ENCODE data around the gene STRIP2.
"Not testable (repeated sequence)": the region's sequence is repeated elsewhere in the genome, so short reads cannot be mapped to it uniquely, and the experiment has no call there.

The STRIP2 gene

GRCh38 chr7:129475931-129476330 is 41.7 kb downstream of the STRIP2 start:
- not testable (repeated sequence) for H3K9me3 ChIP-seq (ENCODE audit: control insufficient read depth, insufficient read depth, low read length); H3K4me1 ChIP-seq (ENCODE audit: insufficient read depth, low read length)

GRCh38 chr7:129476398-129476797 is 42.2 kb downstream of the STRIP2 start:
- H3K36me3 ChIP-seq (ENCODE audit: insufficient read depth, low read length); H3K9ac ChIP-seq (ENCODE audit: low read depth, low read length); H3K9me3 ChIP-seq (ENCODE audit: control insufficient read depth, insufficient read depth, low read length); H3K4me1 ChIP-seq (ENCODE audit: insufficient read depth, low read length): not testable (repeated sequence)

More at GRCh38 chr7:129475931-129476330, 41.7 kb downstream of the STRIP2 start:
- not testable (repeated sequence) for H3K9ac ChIP-seq (ENCODE audit: low read depth, low read length); H3K36me3 ChIP-seq (ENCODE audit: insufficient read depth, low read length)

DNA sequence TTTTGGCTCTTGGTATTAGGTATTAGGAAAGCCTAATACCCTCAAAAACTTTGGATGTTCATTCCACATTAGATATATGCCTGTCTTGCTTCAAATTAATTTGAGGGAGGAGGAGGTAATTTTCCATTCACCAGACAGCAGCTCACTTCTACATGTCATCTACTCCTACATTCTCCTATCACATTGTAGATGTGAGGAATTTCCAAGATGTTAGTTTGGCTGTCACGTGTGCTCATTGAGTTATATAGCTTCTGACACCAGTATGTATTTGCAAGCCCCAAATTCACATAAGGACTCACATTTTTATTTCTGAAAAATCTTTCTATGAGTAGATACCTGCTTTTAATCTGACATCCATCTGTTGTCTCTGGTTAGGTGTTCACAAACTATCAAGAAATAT is 45.6 kb downstream of the STRIP2 start:
- no peak overlapping the region for H3K9ac ChIP-seq (ENCODE audit: low read depth, low read length)
- no peaks in the 10 kb centered on the region for H3K36me3 ChIP-seq (ENCODE audit: insufficient read depth, low read length)
- H3K4me1 ChIP-seq (ENCODE audit: insufficient read depth, low read length), result no peaks in the 10 kb centered on the region
- H3K9me3 ChIP-seq (ENCODE audit: control insufficient read depth, insufficient read depth, low read length), result no peaks in the 10 kb centered on the region

- Histone ChIP-seq H3K9ac (ENCODE audit: low read depth, low read length) (no peak overlapping the region), H3K4me1 (ENCODE audit: insufficient read depth, low read length) (no peaks in the 10 kb centered on the region), H3K36me3 (ENCODE audit: insufficient read depth, low read length) (no peaks in the 10 kb centered on the region), H3K9me3 (ENCODE audit: control insufficient read depth, insufficient read depth, low read length) (no peaks in the 10 kb centered on the region)
These were observed 46.6 kb downstream of the STRIP2 start for GRCh38 chr7:129480674-129481363.

GRCh38 chr7:129481376-129481775 is 47.1 kb downstream of the STRIP2 start:
- not testable (repeated sequence) for H3K9ac ChIP-seq (ENCODE audit: low read depth, low read length); H3K9me3 ChIP-seq (ENCODE audit: control insufficient read depth, insufficient read depth, low read length); H3K36me3 ChIP-seq (ENCODE audit: insufficient read depth, low read length); H3K4me1 ChIP-seq (ENCODE audit: insufficient read depth, low read length)

DNA sequence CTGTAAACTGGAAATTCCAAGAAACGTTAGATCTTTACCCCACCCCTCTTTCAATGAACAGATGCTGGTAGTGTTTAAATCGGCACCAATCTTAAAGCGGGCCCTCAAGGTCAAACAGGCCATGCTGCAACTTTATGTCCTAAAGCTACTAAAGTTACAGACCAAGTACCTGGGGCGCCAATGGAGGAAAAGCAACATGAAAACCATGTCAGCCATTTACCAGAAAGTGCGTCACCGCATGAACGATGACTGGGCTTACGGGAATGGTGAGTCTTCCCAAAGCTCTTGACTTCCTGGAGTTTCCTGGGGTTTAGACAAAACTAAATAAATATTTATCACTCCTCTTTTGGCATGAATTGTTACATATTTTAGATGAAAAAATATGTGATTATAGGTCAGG is 48.5 kb downstream of the STRIP2 start:
- Histone ChIP-seq H3K9me3 (ENCODE audit: control insufficient read depth, insufficient read depth, low read length) (no peaks in the 10 kb centered on the region), H3K4me1 (ENCODE audit: insufficient read depth, low read length) (no peaks in the 10 kb centered on the region), H3K9ac (ENCODE audit: low read depth, low read length) (no peak overlapping the region), H3K36me3 (ENCODE audit: insufficient read depth, low read length) (no peaks in the 10 kb centered on the region)

GRCh38 chr7:129489491-129489890 is 55.3 kb downstream of the STRIP2 start:
- Histone ChIP-seq H3K4me1 (ENCODE audit: insufficient read depth, low read length) (no peaks in the 10 kb centered on the region), H3K9ac (ENCODE audit: low read depth, low read length) (no peak overlapping the region), H3K9me3 (ENCODE audit: control insufficient read depth, insufficient read depth, low read length) (no peaks in the 10 kb centered on the region), H3K36me3 (ENCODE audit: insufficient read depth, low read length) (no peaks in the 10 kb centered on the region)

- no peaks in the 10 kb centered on the region for H3K36me3 ChIP-seq (ENCODE audit: insufficient read depth, low read length)
- no peaks in the 10 kb centered on the region for H3K9me3 ChIP-seq (ENCODE audit: control insufficient read depth, insufficient read depth, low read length)
- no peak overlapping the region for H3K9ac ChIP-seq (ENCODE audit: low read depth, low read length)
- H3K4me1 ChIP-seq (ENCODE audit: insufficient read depth, low read length), result no peaks in the 10 kb centered on the region
These were observed 58.2 kb downstream of the STRIP2 start for GRCh38 chr7:129492391-129492790.

DNA sequence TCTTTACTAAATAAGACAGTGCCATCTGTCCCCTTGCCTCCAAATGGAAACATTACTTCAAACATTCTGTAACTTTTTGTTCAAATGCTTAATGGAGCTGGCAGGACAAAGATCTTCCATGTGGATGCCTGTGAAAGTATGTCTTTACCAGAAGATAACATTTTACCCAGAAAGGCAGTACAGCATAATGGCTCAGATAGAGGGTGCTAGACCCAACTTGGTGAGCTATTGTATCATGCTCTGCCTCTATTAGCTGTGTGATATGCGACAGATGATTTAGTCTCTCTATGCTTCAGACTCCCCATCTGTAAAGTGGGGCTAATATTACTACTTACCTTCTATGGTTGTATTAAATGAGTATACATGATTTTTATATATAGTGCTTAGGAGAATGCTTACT is 59.3 kb downstream of the STRIP2 start:
- H3K9me3 ChIP-seq (ENCODE audit: control insufficient read depth, insufficient read depth, low read length), result no peaks in the 10 kb centered on the region
- H3K9ac ChIP-seq (ENCODE audit: low read depth, low read length), result no peak overlapping the region
- no peaks in the 10 kb centered on the region for H3K36me3 ChIP-seq (ENCODE audit: insufficient read depth, low read length)
- H3K4me1 ChIP-seq (ENCODE audit: insufficient read depth, low read length), result no peaks in the 10 kb centered on the region

DNA sequence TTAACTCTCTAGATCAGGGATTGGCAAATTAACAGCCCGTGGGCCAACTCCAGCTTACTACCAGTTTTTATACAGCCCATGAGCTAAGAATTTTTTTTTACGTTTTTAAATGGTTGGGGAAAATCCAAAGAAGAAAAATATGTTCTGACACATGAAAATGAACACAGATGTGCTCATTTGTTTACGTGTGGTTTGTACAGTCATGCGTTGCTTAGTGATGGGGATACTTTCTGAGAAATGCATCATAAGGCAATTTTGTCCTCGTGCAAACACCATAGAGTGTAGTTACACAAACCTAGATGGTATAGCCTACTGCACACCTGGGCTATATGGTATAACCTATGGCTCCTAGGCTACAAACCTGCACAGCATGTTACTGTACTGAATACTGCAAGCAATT is 59.8 kb downstream of the STRIP2 start:
- no peak overlapping the region for H3K9ac ChIP-seq (ENCODE audit: low read depth, low read length)
- no peaks in the 10 kb centered on the region for H3K4me1 ChIP-seq (ENCODE audit: insufficient read depth, low read length)
- no peaks in the 10 kb centered on the region for H3K9me3 ChIP-seq (ENCODE audit: control insufficient read depth, insufficient read depth, low read length)
- no peaks in the 10 kb centered on the region for H3K36me3 ChIP-seq (ENCODE audit: insufficient read depth, low read length)

DNA sequence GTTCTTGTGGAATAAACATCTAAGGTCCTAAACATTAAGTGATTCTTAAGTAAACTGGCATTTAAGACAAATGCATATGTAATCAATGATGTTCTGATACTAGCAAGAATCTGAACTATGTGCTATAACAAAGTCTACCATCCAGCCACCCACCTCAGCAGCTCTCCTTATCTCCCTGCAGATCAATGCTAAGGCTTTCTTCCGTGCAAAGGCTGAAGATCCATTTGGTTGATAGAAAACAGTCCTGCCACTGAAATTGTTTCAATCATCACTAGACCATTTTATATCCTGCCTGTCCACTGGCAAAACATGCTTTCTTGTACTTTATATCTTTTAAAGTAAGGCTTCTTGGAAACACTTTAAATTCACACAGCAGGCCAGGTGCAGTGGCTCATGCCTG is 61.8 kb downstream of the STRIP2 start:
- no peaks in the 10 kb centered on the region for H3K36me3 ChIP-seq (ENCODE audit: insufficient read depth, low read length)
- H3K4me1 ChIP-seq (ENCODE audit: insufficient read depth, low read length), result no peaks in the 10 kb centered on the region
- H3K9me3 ChIP-seq (ENCODE audit: control insufficient read depth, insufficient read depth, low read length), result no peaks in the 10 kb centered on the region
- H3K9ac ChIP-seq (ENCODE audit: low read depth, low read length), result no peak overlapping the region

DNA sequence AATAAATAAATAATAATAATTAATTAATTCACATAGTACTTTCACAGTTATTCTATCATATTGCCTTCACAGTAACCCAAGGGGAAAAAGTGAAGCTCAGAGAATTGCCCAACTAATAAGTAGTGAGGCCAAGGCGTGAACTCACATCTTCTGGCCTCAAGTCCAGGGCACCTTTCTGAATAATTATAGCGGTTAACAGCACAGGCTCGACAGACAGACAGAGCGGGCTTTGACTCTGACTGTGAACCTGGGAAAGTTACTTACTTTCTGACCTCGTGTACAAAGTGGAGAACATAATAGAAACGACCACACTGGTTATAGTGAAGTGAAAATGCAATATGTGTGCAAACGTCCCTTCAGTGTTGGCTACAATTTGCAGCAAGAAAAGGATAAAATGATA is 62.4 kb downstream of the STRIP2 start:
- no peak overlapping the region for H3K9ac ChIP-seq (ENCODE audit: low read depth, low read length)
- H3K9me3 ChIP-seq (ENCODE audit: control insufficient read depth, insufficient read depth, low read length), result no peaks in the 10 kb centered on the region
- H3K36me3 ChIP-seq (ENCODE audit: insufficient read depth, low read length), result no peaks in the 10 kb centered on the region
- H3K4me1 ChIP-seq (ENCODE audit: insufficient read depth, low read length), result no peaks in the 10 kb centered on the region

GRCh38 chr7:129497156-129497555 is 62.9 kb downstream of the STRIP2 start:
- Histone ChIP-seq H3K4me1 (ENCODE audit: insufficient read depth, low read length) (no peaks in the 10 kb centered on the region), H3K9me3 (ENCODE audit: control insufficient read depth, insufficient read depth, low read length) (no peaks in the 10 kb centered on the region), H3K9ac (ENCODE audit: low read depth, low read length) (no peak overlapping the region), H3K36me3 (ENCODE audit: insufficient read depth, low read length) (no peaks in the 10 kb centered on the region)

- H3K9ac ChIP-seq (ENCODE audit: low read depth, low read length), result no peak overlapping the region
- H3K9me3 ChIP-seq (ENCODE audit: control insufficient read depth, insufficient read depth, low read length), result no peaks in the 10 kb centered on the region
- H3K36me3 ChIP-seq (ENCODE audit: insufficient read depth, low read length), result no peaks in the 10 kb centered on the region
- no peaks in the 10 kb centered on the region for H3K4me1 ChIP-seq (ENCODE audit: insufficient read depth, low read length)
These were observed 63.8 kb downstream of the STRIP2 start for GRCh38 chr7:129498021-129498420.

DNA sequence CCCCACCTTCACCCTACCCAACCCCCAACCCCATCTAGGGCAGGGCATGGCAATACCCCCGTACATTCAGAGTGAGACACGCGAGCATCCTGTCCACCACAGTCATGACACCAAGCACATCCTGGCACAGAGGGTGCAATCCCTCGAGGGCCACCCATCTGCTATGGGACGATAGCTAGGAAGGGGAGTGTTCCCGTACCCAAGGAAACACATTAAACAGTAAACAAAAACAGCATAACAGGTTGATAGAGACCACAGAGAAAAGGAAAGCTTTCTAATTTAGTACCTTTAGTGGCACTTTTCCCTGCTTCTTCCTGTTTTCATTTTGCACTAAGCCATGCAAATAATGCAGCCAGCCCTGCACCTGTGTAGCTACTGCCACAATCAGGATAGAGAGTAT is 65.8 kb downstream of the STRIP2 start:
- H3K9me3 ChIP-seq (ENCODE audit: control insufficient read depth, insufficient read depth, low read length), result no peaks in the 10 kb centered on the region
- no peaks in the 10 kb centered on the region for H3K36me3 ChIP-seq (ENCODE audit: insufficient read depth, low read length)
- no peak overlapping the region for H3K9ac ChIP-seq (ENCODE audit: low read depth, low read length)
- H3K4me1 ChIP-seq (ENCODE audit: insufficient read depth, low read length), result no peaks in the 10 kb centered on the region
